D721Med (cell line): Measurements from ENCODE around the gene ENPP6.

Source experiments
- DNase-seq: peaks from one replicate; pipeline ENCODE4 v3.0.0; 2011; ENCODE audit warnings: low spot score; ENCODE audit not compliant: insufficient read length
- FAIRE-seq: peaks from 2 replicates; lab custom pipeline; 2011; peaks lifted over from hg19 to GRCh38; lab: Jason Lieb, UNC
- CTCF ChIP-seq: IDR thresholded peaks from 2 replicates; pipeline ENCODE4 v1.5.1; 2012; ENCODE audit warnings: mild to moderate bottlenecking, control low read depth; ENCODE audit not compliant: insufficient read depth; ENCODE audit errors: missing control alignments

Gene ENPP6

GRCh38 chr4:184165291-184165690 lies 52.4 kb downstream of the ENPP6 start:
- TF ChIP-seq CTCF = no peak
- DNase-seq (no peak), FAIRE-seq (no peak)

- FAIRE-seq = no peak
- TF ChIP-seq CTCF = peak; percentile 59
- DNase-seq = peak; percentile 36
These were observed 53.9 kb downstream of the ENPP6 start for GRCh38 chr4:184163813-184164212.

GRCh38 chr4:184162596-184162995 lies 55.1 kb downstream of the ENPP6 start:
- DNase-seq = no peak

GRCh38 chr4:184157322-184157721 lies 60.4 kb downstream of the ENPP6 start:
- no peak for TF ChIP-seq CTCF
- no peak for FAIRE-seq
- no peak for DNase-seq

More at GRCh38 chr4:184162596-184162995, 55.1 kb downstream of the ENPP6 start:
- FAIRE-seq = no peak
- TF ChIP-seq CTCF = no peak

GRCh38 chr4:184156163-184156920 lies 61.3 kb downstream of the ENPP6 start:
- TF ChIP-seq CTCF = no peak
- DNase-seq = no peak
- FAIRE-seq = no peak

GRCh38 chr4:184154199-184154598 lies 63.5 kb downstream of the ENPP6 start:
- DNase-seq (no peak), FAIRE-seq (no peak)
- TF ChIP-seq CTCF = no peak

- DNase-seq = no peak
- FAIRE-seq = no peak
- no peak for TF ChIP-seq CTCF
These were observed 63.9 kb downstream of the ENPP6 start for GRCh38 chr4:184153781-184154180.
